PC-9 (cell line): Measurements from ENCODE around the gene PLXDC2.

Experiments
- CTCF ChIP-seq: fragments of 200-600 bp; sonication (generic); conservative IDR thresholded peaks from 2 replicates; pipeline ENCODE4 v1.6.1; 2017; ENCODE audit warnings: mixed run types, antibody characterized with exemption, mild to moderate bottlenecking, moderate library complexity
- EZH2 ChIP-seq: fragments of 200-600 bp; sonication (generic); IDR thresholded peaks from 2 replicates; pipeline ENCODE4 v1.8.0; 2017; ENCODE audit warnings: antibody characterized with exemption, low read depth

DNA sequence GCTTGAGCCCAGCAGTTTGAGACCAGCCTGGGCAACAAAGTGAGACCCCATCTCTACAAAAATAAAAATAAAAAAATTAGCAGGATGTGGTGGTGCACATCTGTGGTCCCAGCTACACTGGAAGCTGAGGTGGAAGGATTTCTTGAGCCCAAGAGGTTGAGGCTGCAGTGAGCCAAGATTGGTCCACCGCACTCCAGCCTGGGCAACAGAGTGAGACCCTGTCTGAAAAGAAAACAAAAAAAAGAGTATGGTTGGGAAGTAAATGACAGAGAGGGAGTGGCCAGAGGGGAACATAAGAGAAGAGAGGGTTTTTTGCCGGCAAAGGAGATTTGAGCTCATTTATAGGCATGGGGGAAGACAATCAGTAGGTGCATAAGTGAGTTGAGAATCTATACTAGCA is 19.7 kb downstream of the PLXDC2 start:
- no peak for TF ChIP-seq CTCF
- TF ChIP-seq EZH2 = no peak
